ENCODE data around the gene SPRR2D. TPM values are rescaled to one million over a fixed set of nuclear protein-coding genes. Genes with fewer than 3 reads are reported as not detected.
"Not testable (repeated sequence)": the region's sequence is repeated elsewhere in the genome, so short reads cannot be mapped to it uniquely, and the experiment has no call there.

SPRR2D gene
- total and polyA plus RNA-seq, 2 donors = not detected

GRCh38 chr1:153032073-153032472 is 8.8 kb downstream of the SPRR2D start:
- H3K36me3 ChIP-seq (ENCODE audit: insufficient read depth) = no peaks in the 10 kb centered on the region
- DNase-seq (ENCODE audit: extremely low spot score) = no peak
- no peak overlapping the region for H3K4me3 ChIP-seq (ENCODE audit: low read depth, low read length)
- H3K27ac ChIP-seq (ENCODE audit: low read depth) = no peak overlapping the region
- no peaks in the 10 kb centered on the region for H3K4me1 ChIP-seq (ENCODE audit: insufficient read depth)

DNA sequence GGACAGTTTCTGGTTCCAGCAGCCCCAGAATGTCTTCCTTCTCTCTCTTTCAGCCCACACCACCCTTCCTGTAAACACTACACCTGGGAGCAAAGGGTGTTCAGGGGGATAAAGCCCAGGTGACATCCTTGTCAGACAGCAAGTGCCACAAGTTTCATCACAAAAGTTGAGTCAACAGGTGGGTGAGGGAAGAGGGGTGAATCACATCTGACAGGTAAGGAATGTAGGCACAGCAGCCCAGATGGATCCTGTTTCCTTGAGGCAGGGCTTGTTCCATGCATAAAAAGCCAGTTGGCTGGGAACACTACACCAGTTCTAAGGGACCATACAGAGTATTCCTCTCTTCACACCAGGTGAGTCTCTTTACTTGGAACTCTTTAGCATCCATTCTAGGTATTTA is 10.0 kb downstream of the SPRR2D start, which contains the start of gene SPRR1B:
TSS of gene SPRR1B (plus strand) at position 309 of the 400 bp plus-strand sequence. CDS start 1,143 bp downstream, outside the sequence.
- no peak for DNase-seq (ENCODE audit: extremely low spot score)
- Histone ChIP-seq H3K4me3 (ENCODE audit: low read depth, low read length) (no peak within 1 kb of the TSS), H3K27ac (ENCODE audit: low read depth) (no peak within 1 kb of the TSS), H3K4me1 (ENCODE audit: insufficient read depth) (no peaks in the 10 kb centered on the region), H3K36me3 (ENCODE audit: insufficient read depth) (no peaks in the 10 kb centered on the region)

DNA sequence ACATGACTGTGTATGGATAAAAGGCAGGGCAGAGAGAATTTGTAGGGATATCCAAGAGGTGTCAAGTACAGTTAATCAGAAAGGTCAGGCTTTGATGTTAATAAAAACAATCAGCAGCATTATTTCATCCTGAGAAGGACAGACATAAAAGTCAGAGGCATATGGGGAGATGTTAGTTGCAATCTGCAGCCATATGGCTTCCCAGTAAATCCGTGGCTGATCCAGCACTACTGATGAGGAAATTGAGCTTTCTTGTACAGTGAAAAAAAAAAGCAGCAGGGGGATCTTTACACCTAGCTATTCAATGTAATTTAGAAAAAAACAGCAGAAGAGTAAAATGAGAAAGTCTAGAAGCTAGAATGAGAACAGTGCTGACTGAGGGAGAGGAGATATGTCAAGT is 12.2 kb downstream of the SPRR2D start:
- Histone ChIP-seq H3K4me3 (ENCODE audit: low read depth, low read length) (no peak overlapping the region), H3K27ac (ENCODE audit: low read depth) (no peak overlapping the region)
- WGBS = 32% methylated on average over 1 of the region's 1 CpG

GRCh38 chr1:153025797-153026196 is 15.1 kb downstream of the SPRR2D start:
- WGBS = 56% methylated on average over 1 of the region's 1 CpG
- H3K4me1 ChIP-seq (ENCODE audit: insufficient read depth) = no peaks in the 10 kb centered on the region
- no peaks in the 10 kb centered on the region for H3K36me3 ChIP-seq (ENCODE audit: insufficient read depth)
- DNase-seq (ENCODE audit: extremely low spot score) = no peak
- no peak overlapping the region for H3K4me3 ChIP-seq (ENCODE audit: low read depth, low read length)
- H3K27ac ChIP-seq (ENCODE audit: low read depth) = no peak overlapping the region

More for the DNA sequence above, 12.2 kb downstream of the SPRR2D start:
- no peaks in the 10 kb centered on the region for H3K36me3 ChIP-seq (ENCODE audit: insufficient read depth)
- no peak for DNase-seq (ENCODE audit: extremely low spot score)
- no peaks in the 10 kb centered on the region for H3K4me1 ChIP-seq (ENCODE audit: insufficient read depth)

DNA sequence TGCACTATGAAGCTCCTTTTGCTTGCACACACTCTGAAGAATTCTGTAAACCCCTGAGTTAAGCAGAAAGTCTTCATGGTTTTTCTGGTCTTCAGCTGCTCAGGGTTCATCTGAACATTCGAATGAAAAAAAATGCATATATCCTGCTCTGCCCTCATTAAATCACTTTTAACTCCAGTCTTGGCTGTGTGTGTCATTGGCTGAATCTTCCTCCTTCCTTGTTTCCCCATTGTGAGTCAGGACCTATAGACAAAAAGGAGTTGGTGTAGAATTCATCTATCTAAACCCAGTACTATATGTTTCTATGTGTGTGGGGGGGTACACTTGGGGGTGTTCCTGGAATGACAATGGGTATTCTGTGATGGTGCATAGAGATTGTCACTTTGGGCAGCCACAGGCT is 16.5 kb downstream of the SPRR2D start:
- WGBS = 77% methylated on average over 1 of the region's 1 CpG
- DNase-seq (ENCODE audit: extremely low spot score) = no peak
- H3K4me1 ChIP-seq (ENCODE audit: insufficient read depth) = no peaks in the 10 kb centered on the region

GRCh38 chr1:153023109-153023508 is 17.8 kb downstream of the SPRR2D start:
- H3K4me1 ChIP-seq (ENCODE audit: insufficient read depth) = no peaks in the 10 kb centered on the region
- H3K27ac ChIP-seq (ENCODE audit: low read depth) = no peak overlapping the region
- DNase-seq (ENCODE audit: extremely low spot score) = no peak
- H3K4me3 ChIP-seq (ENCODE audit: low read depth, low read length) = no peak overlapping the region
- WGBS = 83% methylated on average over 7 of the region's 7 CpGs
- H3K36me3 ChIP-seq (ENCODE audit: insufficient read depth) = no peaks in the 10 kb centered on the region

More for the DNA sequence above, 16.5 kb downstream of the SPRR2D start:
- Histone ChIP-seq H3K36me3 (ENCODE audit: insufficient read depth) (no peaks in the 10 kb centered on the region), H3K4me3 (ENCODE audit: low read depth, low read length) (no peak overlapping the region), H3K27ac (ENCODE audit: low read depth) (no peak overlapping the region)

- not testable (repeated sequence) for DNase-seq (ENCODE audit: extremely low spot score); H3K4me3 ChIP-seq (ENCODE audit: low read depth, low read length)
- WGBS = 14% methylated on average over 9 of the region's 9 CpGs
Observed at GRCh38 chr1:153022340-153022739, 18.6 kb downstream of the SPRR2D start.

GRCh38 chr1:153021829-153022228 is 19.1 kb downstream of the SPRR2D start:
- DNase-seq (ENCODE audit: extremely low spot score); H3K27ac ChIP-seq (ENCODE audit: low read depth): not testable (repeated sequence)
- 16% methylated on average over 2 of the region's 2 CpGs for WGBS

More at GRCh38 chr1:153022340-153022739, 18.6 kb downstream of the SPRR2D start:
- not testable (repeated sequence) for H3K4me1 ChIP-seq (ENCODE audit: insufficient read depth); H3K36me3 ChIP-seq (ENCODE audit: insufficient read depth); H3K27ac ChIP-seq (ENCODE audit: low read depth)

GRCh38 chr1:153011235-153011758 is 29.6 kb downstream of the SPRR2D start:
- not testable (repeated sequence) for H3K4me1 ChIP-seq (ENCODE audit: insufficient read depth); H3K27ac ChIP-seq (ENCODE audit: low read depth); H3K36me3 ChIP-seq (ENCODE audit: insufficient read depth); H3K4me3 ChIP-seq (ENCODE audit: low read depth, low read length); DNase-seq (ENCODE audit: extremely low spot score)
- 85% methylated on average over 8 of the region's 8 CpGs for WGBS

More at GRCh38 chr1:153021829-153022228, 19.1 kb downstream of the SPRR2D start:
- not testable (repeated sequence) for H3K4me3 ChIP-seq (ENCODE audit: low read depth, low read length); H3K4me1 ChIP-seq (ENCODE audit: insufficient read depth); H3K36me3 ChIP-seq (ENCODE audit: insufficient read depth)

DNA sequence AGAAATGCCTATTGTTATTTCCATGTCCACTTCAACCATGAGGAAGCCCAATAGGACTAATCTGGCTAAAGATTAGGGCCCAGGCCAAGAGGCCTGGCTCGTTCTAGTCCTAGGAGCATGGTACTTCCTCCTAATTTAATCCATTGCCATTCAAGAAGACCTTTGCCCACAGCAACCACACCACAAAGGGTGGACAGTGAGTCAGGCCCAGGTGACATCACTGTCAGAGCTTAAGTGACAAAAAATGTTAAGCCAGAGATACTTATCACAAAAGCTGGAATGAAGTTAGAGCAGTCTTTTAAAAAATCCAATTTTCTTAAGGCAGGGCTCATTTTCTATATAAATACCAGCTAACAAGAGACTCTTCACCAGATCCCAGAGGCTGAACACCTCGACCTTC is 39.5 kb downstream of the SPRR2D start, which contains the start of gene SPRR3:
TSS of gene SPRR3 (plus strand) at position 368 of the 400 bp plus-strand sequence. CDS start 1,272 bp downstream, outside the sequence.
- 62% methylated on average over 2 of the region's 2 CpGs for WGBS
- Histone ChIP-seq H3K4me1 (ENCODE audit: insufficient read depth) (no peaks in the 10 kb centered on the region), H3K27ac (ENCODE audit: low read depth) (no peak within 1 kb of the TSS), H3K36me3 (ENCODE audit: insufficient read depth) (no peaks in the 10 kb centered on the region), H3K4me3 (ENCODE audit: low read depth, low read length) (no peak within 1 kb of the TSS)
- no peak for DNase-seq (ENCODE audit: extremely low spot score)

DNA sequence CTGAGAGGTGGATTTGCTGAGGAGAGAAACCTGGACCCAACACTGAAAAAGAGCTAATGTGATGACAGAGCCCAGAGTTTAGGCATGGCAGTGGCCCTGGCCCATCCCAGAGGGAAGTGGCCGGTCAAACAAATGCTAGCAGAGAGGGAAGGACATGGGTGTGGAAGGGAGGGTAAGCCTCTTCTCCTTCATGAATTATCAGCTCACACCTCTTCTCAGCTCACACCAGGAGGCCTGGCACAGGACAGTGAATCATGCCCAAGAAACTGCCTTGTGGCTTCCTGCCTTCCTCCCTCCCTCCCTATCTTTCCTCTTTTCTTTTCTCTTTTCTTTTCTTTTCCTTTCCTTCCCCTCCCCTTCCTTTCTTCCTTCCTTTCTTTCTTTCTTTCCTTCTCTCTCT is 40.6 kb downstream of the SPRR2D start:
- WGBS = 93% methylated on average over 1 of the region's 1 CpG
- Histone ChIP-seq H3K27ac (ENCODE audit: low read depth) (no peak overlapping the region), H3K4me1 (ENCODE audit: insufficient read depth) (no peaks in the 10 kb centered on the region), H3K36me3 (ENCODE audit: insufficient read depth) (no peaks in the 10 kb centered on the region), H3K4me3 (ENCODE audit: low read depth, low read length) (no peak overlapping the region)
- no peak for DNase-seq (ENCODE audit: extremely low spot score)

DNA sequence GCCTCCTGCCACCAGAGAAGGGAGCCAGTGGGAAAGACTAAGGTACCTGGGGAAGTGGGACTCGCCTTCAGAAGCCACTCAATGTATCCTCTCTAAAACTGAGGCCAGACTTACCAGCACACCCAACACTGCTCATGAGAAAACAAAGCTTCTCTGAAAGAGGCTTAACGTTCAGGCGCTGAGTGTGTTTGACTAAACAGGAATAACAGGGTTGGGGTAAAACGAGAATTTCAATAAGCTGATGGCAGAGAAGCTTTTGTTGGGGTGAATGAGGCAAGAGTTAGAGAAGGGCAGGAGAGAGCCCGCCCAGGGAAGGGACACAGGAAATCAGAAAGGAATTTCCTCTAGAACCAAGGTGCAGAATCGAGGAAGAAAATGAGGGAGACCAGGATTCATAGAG is 41.1 kb downstream of the SPRR2D start:
- Histone ChIP-seq H3K4me3 (ENCODE audit: low read depth, low read length) (no peak overlapping the region), H3K36me3 (ENCODE audit: insufficient read depth) (no peaks in the 10 kb centered on the region), H3K27ac (ENCODE audit: low read depth) (no peak overlapping the region), H3K4me1 (ENCODE audit: insufficient read depth) (no peaks in the 10 kb centered on the region)
- no peak for DNase-seq (ENCODE audit: extremely low spot score)
- WGBS = 74% methylated on average over 6 of the region's 6 CpGs

GRCh38 chr1:152998476-152998875 is 42.4 kb downstream of the SPRR2D start:
- H3K27ac ChIP-seq (ENCODE audit: low read depth) = no peak overlapping the region
- 75% methylated on average over 4 of the region's 4 CpGs for WGBS
- H3K4me3 ChIP-seq (ENCODE audit: low read depth, low read length) = no peak overlapping the region
- H3K4me1 ChIP-seq (ENCODE audit: insufficient read depth) = no peaks in the 10 kb centered on the region
- H3K36me3 ChIP-seq (ENCODE audit: insufficient read depth) = no peaks in the 10 kb centered on the region
- DNase-seq (ENCODE audit: extremely low spot score) = no peak

DNA sequence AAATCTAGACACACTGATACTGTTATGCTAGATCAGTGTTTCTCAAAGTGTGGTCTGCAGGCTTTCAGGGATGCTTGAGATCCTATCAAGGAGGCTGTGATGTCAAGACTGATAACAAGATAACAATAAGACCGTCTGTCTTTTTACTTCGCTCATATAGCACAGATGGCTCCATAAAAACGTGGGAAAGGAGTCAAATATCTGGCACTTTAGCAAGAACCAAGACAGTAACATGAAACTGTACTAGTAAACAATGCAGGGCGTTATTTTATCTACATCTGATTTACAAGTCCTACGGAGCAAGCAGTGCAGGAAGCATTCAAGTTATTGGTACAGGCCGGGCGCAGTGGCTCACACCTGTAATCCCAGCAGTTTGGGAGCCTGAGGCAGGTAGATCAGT is 43.0 kb downstream of the SPRR2D start:
- WGBS = 11% methylated on average over 7 of the region's 7 CpGs
- H3K4me1 ChIP-seq (ENCODE audit: insufficient read depth) = no peaks in the 10 kb centered on the region
- DNase-seq (ENCODE audit: extremely low spot score) = no peak
- H3K27ac ChIP-seq (ENCODE audit: low read depth) = no peak overlapping the region
- no peak overlapping the region for H3K4me3 ChIP-seq (ENCODE audit: low read depth, low read length)
- no peaks in the 10 kb centered on the region for H3K36me3 ChIP-seq (ENCODE audit: insufficient read depth)
